Measurements from ENCODE around the gene APOD.
A peak's percentile ranks its signal among the peaks of the same experiment; 100 is the strongest.

Gene APOD

DNA sequence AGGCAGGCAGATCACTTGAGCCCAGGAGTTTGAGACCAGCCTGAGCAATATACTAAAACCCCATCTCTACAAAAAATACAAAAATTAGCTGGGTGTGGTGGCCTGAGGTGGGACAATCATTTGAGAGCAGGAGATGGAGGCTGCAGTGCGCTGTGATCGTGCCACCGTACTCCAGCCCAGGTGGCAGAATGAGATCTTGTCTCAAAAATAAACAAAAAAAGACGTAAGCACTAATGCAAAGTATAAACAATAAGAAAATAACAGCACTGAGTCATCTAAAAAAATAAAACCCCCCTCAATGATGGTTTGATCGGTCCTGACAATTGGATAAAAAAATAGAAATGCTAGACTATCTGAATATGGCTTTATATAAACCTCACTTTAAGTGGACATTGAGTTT lies 44.3 kb downstream of the APOD start (continued):
- TF ChIP-seq INSM2 (tag by site-specific recombination; IDR thresholded peaks at IDR 0.05) (peak; percentile 44; the same call in 1 of the 2 replicates), YY2 (tag by site-specific recombination; IDR thresholded peaks at IDR 0.05) (no peak), ZNF221 (tag by site-specific recombination; IDR thresholded peaks at IDR 0.05; ENCODE audit: borderline replicate concordance) (no peak), ZNF639 (tag by site-specific recombination; IDR thresholded peaks at IDR 0.05) (0 out of 2 replicates have a peak, but pooled peaks have one; percentile 49), ZNF629 (tag by site-specific recombination; IDR thresholded peaks at IDR 0.05) (peak; percentile 67), ZNF571 (tag by site-specific recombination; IDR thresholded peaks at IDR 0.05) (no peak), ZNF157 (tag by site-specific recombination; IDR thresholded peaks at IDR 0.05) (no peak), EGR2 (tag by site-specific recombination; IDR thresholded peaks at IDR 0.05; ENCODE audit: low read depth) (no peak), ZNF776 (tag by site-specific recombination; IDR thresholded peaks at IDR 0.05; ENCODE audit: borderline replicate concordance) (no peak), TSHZ1 (tag by site-specific recombination; IDR thresholded peaks at IDR 0.05; ENCODE audit: borderline replicate concordance) (no peak), ZNF48 (tag by site-specific recombination; IDR thresholded peaks at IDR 0.05) (no peak), ZNF341 (tag by site-specific recombination; IDR thresholded peaks at IDR 0.05; ENCODE audit: low read depth) (no peak), ZNF785 (tag by site-specific recombination; IDR thresholded peaks at IDR 0.05) (no peak), ZEB2 (tag by site-specific recombination; IDR thresholded peaks at IDR 0.05) (no peak), RBAK (tag by site-specific recombination; IDR thresholded peaks at IDR 0.05) (no peak), ZBTB26 (tag by site-specific recombination; optimal IDR thresholded peaks at IDR 0.05) (no peak), ZNF335 (tag by site-specific recombination; conservative IDR thresholded peaks at IDR 0.05) (no peak), ZNF354C (tag by site-specific recombination; IDR thresholded peaks at IDR 0.05; ENCODE audit: borderline replicate concordance, low read depth) (no peak), ZNF654 (tag by site-specific recombination; IDR thresholded peaks at IDR 0.05; ENCODE audit: low read depth) (no peak), ZNF660 (tag by site-specific recombination; IDR thresholded peaks at IDR 0.05) (no peak)
- TF ChIP-seq, protein P1, sequence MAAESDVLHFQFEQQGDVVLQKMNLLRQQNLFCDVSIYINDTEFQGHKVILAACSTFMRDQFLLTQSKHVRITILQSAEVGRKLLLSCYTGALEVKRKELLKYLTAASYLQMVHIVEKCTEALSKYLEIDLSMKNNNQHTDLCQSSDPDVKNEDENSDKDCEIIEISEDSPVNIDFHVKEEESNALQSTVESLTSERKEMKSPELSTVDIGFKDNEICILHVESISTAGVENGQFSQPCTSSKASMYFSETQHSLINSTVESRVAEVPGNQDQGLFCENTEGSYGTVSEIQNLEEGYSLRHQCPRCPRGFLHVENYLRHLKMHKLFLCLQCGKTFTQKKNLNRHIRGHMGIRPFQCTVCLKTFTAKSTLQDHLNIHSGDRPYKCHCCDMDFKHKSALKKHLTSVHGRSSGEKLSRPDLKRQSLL (tag by site-specific recombination; IDR thresholded peaks at IDR 0.05), result no peak

Measured in HEK293 (cell line).